ENCODE results near the gene ITCH.

- no peak for TF ChIP-seq POLR2A (IDR thresholded peaks at IDR 0.05)
- TF ChIP-seq, protein P1, sequence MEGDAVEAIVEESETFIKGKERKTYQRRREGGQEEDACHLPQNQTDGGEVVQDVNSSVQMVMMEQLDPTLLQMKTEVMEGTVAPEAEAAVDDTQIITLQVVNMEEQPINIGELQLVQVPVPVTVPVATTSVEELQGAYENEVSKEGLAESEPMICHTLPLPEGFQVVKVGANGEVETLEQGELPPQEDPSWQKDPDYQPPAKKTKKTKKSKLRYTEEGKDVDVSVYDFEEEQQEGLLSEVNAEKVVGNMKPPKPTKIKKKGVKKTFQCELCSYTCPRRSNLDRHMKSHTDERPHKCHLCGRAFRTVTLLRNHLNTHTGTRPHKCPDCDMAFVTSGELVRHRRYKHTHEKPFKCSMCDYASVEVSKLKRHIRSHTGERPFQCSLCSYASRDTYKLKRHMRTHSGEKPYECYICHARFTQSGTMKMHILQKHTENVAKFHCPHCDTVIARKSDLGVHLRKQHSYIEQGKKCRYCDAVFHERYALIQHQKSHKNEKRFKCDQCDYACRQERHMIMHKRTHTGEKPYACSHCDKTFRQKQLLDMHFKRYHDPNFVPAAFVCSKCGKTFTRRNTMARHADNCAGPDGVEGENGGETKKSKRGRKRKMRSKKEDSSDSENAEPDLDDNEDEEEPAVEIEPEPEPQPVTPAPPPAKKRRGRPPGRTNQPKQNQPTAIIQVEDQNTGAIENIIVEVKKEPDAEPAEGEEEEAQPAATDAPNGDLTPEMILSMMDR (IDR thresholded peaks at IDR 0.05): no peak
- TF ChIP-seq EP300 (IDR thresholded peaks at IDR 0.05): no peak
Measured at GRCh38 chr20:34495916-34496315, 132.8 kb downstream of the ITCH start.

Data from ovary (tissue), 3 donors.